ENCODE measurements around the gene KRT33B. TPM values are rescaled to one million over a fixed set of nuclear protein-coding genes. Genes with fewer than 3 reads are reported as not detected.

KRT33B gene
- not detected for total RNA-seq

DNA sequence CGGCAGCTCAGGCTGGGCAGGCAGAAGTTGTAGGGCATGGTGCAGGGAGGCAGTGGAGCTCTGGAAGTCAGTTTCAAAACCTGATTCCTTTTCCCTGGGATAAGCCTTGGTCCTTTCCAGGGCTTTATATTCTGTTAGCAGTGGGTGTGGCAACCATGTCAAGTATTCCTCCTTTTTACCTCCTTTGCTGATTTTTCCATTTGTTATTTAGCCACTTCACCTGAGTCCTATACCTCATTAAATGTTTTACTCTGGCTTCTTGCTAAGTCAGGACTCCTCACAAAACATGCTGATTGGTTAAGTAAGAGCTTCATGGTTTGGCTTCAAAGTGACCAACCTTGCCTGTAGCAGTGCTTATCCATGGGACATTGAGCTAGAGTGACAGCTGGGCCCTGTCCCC is at the start of gene KRT33B:
Gene KRT33B, minus strand, starts transcription at position 101 of the 400 bp plus-strand sequence. Its CDS starts 63 bp downstream, at position 38.
- H3K9me3 Mint-ChIP-seq = peaks cover 5% of the 10 kb centered on the region in 2 donors
- no peak for ATAC-seq (replicated peaks in 1 of 2)
- H3K4me1 Mint-ChIP-seq (ENCODE audit: low read depth) = peaks cover 1% of the 10 kb centered on the region

DNA sequence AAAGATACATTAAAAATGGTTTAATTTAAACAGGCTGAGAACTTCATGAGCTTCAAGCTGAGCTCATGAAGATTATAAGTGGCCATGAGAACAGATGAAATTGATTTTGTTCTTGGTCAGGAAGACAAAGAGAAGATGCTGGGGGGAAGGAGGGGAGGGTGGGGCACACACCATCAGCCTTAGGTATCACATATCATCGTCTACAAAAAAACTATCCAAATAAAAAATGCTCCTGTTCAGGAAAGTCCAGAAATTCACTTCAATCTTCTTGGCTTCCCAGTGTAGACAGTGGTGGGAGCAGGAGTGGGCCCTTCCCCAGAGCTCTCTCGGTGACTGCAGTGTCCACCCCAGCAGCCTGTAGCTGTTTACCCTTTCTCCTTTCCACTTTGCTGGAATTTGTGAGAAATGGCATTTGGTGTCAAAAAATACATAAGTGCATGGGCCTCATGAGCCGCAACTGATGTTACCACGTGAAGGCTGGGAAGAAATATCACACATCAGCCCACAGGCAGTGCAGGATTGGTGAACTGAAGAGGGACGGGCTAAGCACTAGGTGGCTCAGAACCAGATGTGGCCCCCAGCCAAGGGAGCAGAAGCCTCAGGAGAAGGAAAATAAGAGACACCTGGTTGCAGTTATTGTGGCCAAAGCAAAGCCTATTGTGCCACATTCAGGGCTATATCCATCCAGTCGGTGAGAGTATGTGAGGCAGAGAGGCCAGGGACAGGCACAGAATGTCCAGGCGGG is 48.7 kb upstream of the KRT33B start:
- ATAC-seq (replicated peaks in 1 of 2) (no peak), DNase-seq (no peak)
- Mint-ChIP-seq H3K4me3 (no peak overlapping the region), H3K4me1 (ENCODE audit: low read depth) (no peaks in the 10 kb centered on the region), H3K36me3 (ENCODE audit: insufficient read depth in 2 of 2) (no peaks in the 10 kb centered on the region), H3K9me3 (no peaks in the 10 kb centered on the region), H3K27me3 (ENCODE audit: low read depth) (no peaks in the 10 kb centered on the region), H3K27ac (no peak overlapping the region)

More for the DNA sequence above, at the start of gene KRT33B:
- Mint-ChIP-seq H3K36me3 (ENCODE audit: insufficient read depth in 2 of 2) (no peaks in the 10 kb centered on the region), H3K27ac (no peak within 1 kb of the TSS), H3K27me3 (ENCODE audit: low read depth) (no peaks in the 10 kb centered on the region), H3K4me3 (no peak within 1 kb of the TSS)
- DNase-seq = no peak

DNA sequence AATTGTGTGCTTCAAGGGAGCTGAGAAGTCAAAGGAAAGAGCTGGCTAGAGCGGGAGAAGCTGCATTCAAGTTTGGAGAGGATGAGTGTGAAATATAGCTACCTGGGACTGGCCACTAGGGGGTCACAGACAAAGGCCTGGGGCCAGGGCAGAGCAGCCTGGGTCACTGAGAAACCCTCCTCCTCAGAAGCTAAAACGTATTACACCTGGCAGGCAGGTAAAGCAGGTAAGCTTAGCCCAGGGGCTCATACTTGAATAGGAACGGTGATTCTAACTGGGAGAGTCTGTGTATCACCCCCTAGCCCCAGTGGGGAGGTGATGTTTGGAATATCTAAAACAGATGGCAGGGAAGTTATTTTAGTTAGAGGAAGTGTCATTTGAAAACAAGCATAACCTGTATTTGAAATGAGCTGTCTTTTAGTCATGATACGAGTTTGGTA is 48.0 kb upstream of the KRT33B start:
- H3K27ac Mint-ChIP-seq = no peak overlapping the region
- DNase-seq (no peak), ATAC-seq (replicated peaks in 1 of 2) (peak in 1 of 2 donors; percentile 43)
- no peaks in the 10 kb centered on the region for H3K36me3 Mint-ChIP-seq (ENCODE audit: insufficient read depth in 2 of 2)
- no peak overlapping the region for H3K4me3 Mint-ChIP-seq
- H3K4me1 Mint-ChIP-seq (ENCODE audit: low read depth) = no peaks in the 10 kb centered on the region
- H3K9me3 Mint-ChIP-seq = no peaks in the 10 kb centered on the region
- H3K27me3 Mint-ChIP-seq (ENCODE audit: low read depth) = no peaks in the 10 kb centered on the region

DNA sequence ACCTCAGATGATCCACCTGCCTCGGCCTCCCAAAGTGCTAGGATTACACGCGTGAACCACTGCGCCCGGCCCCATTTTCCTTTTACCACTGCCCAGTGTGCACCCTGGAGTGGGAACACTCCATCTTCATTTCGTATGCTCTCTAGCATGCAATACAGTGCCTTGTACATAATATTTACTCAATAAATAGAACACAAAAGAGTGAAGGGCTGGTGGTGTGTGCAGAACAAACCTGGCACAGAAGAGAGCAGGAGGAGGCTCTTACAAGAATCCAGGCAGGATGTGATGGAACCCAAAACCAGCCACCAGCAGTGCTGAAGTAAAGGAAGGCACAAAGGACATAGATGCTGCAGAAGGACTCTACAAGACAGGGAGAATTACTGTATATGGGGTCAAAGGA is 47.5 kb upstream of the KRT33B start:
- H3K27ac Mint-ChIP-seq = no peak overlapping the region
- H3K27me3 Mint-ChIP-seq (ENCODE audit: low read depth) = no peaks in the 10 kb centered on the region
- DNase-seq (no peak), ATAC-seq (replicated peaks in 1 of 2) (no peak)
- no peaks in the 10 kb centered on the region for H3K9me3 Mint-ChIP-seq
- no peak overlapping the region for H3K4me3 Mint-ChIP-seq
- H3K36me3 Mint-ChIP-seq (ENCODE audit: insufficient read depth in 2 of 2) = no peaks in the 10 kb centered on the region
- H3K4me1 Mint-ChIP-seq (ENCODE audit: low read depth) = no peaks in the 10 kb centered on the region

DNA sequence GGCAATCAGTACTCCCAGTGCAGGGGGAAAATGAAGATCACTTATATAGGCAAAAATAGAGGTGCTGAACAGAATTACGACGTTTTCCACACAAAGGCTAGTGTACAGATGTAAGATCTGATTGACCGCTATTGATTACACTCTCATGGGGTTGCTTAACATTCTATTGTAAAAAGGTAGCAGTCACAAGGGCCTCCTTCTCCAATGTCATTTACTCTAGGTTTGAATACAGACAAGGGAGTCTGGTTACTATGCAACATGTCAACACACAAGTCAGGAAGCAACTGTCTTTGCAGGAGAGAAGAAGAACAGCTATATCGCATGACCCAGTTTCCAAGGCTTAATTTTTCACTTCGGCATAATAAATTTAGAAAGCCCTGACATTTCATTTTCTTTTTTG is 46.9 kb upstream of the KRT33B start:
- ATAC-seq (replicated peaks in 1 of 2) (no peak), DNase-seq (no peak)
- H3K27ac Mint-ChIP-seq = no peak overlapping the region
- H3K4me1 Mint-ChIP-seq (ENCODE audit: low read depth) = no peaks in the 10 kb centered on the region
- H3K9me3 Mint-ChIP-seq = no peaks in the 10 kb centered on the region
- no peaks in the 10 kb centered on the region for H3K36me3 Mint-ChIP-seq (ENCODE audit: insufficient read depth in 2 of 2)
- H3K4me3 Mint-ChIP-seq = no peak overlapping the region
- no peaks in the 10 kb centered on the region for H3K27me3 Mint-ChIP-seq (ENCODE audit: low read depth)

DNA sequence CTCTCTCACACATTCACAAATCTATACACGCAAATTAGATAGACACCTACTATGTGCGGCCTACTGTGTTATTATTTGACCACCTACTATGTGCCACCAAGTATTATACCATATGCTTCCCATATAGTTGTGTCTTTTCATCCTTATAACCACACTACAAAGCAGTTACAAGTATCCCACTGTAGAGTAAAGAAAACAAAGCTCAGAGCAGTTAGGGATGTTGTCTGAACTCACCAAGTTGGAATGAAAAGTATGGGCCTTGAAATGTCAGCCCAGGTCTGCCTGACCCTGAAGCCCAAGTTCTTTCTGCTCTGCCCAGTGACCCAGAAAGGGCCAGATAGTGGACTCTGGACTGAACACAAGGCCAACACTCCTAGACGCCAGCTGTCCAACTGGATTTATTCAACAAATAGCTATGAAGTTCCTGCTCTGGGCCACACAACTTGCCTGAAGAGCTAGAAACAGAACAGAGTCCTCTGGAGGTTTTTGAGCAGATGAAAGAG is 46.3 kb upstream of the KRT33B start:
- Mint-ChIP-seq H3K27me3 (ENCODE audit: low read depth) (no peaks in the 10 kb centered on the region), H3K4me3 (no peak overlapping the region), H3K27ac (no peak overlapping the region), H3K4me1 (ENCODE audit: low read depth) (no peaks in the 10 kb centered on the region), H3K9me3 (no peaks in the 10 kb centered on the region), H3K36me3 (ENCODE audit: insufficient read depth in 2 of 2) (no peaks in the 10 kb centered on the region)
- DNase-seq = no peak
- ATAC-seq (replicated peaks in 1 of 2) = no peak

DNA sequence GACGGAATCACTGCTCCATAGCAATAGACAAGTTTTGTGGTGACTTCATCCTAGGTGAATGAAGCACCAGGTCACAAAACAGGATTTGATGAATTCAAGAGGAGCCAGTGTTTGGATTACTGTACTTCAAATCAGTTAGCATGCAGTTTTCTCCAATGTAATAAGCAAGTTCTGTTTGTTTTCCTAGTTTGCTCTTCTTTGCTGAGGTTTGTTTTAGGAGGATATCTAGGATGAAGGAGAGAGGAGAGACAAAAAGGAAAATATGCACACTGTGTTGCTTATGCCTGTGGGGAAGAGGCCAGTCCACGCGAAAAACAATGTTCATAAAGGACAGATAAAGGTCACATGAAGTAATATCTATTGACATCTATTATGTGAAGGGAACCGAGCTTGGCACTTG is 45.8 kb upstream of the KRT33B start:
- Mint-ChIP-seq H3K27me3 (ENCODE audit: low read depth) (no peaks in the 10 kb centered on the region), H3K9me3 (no peaks in the 10 kb centered on the region), H3K36me3 (ENCODE audit: insufficient read depth in 2 of 2) (no peaks in the 10 kb centered on the region), H3K4me1 (ENCODE audit: low read depth) (no peaks in the 10 kb centered on the region), H3K27ac (no peak overlapping the region), H3K4me3 (no peak overlapping the region)
- DNase-seq (no peak), ATAC-seq (replicated peaks in 1 of 2) (no peak)

DNA sequence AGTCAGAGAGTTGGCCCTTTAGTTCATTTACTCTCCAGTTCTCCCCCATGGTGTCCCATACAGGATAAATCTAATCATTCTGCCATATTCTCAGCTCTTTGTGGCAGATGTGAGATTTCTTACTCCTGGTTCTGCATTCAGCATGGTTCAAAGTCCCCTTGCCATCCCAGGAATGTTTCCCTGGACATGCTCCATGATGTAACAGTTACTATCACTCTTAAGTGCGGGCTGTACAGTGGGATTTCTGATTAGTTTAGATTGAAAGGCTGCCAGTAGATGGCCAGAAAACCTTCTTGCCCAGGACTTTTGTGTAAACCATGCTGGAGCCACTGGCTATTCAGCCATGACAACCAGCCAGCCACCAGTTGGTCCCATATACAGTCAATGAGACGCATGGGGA is 44.4 kb upstream of the KRT33B start:
- Mint-ChIP-seq H3K9me3 (no peaks in the 10 kb centered on the region), H3K27me3 (ENCODE audit: low read depth) (no peaks in the 10 kb centered on the region), H3K27ac (no peak overlapping the region), H3K36me3 (ENCODE audit: insufficient read depth in 2 of 2) (no peaks in the 10 kb centered on the region), H3K4me3 (no peak overlapping the region), H3K4me1 (ENCODE audit: low read depth) (peaks cover 2% of the 10 kb centered on the region)
- ATAC-seq (replicated peaks in 1 of 2) (no peak), DNase-seq (no peak)

DNA sequence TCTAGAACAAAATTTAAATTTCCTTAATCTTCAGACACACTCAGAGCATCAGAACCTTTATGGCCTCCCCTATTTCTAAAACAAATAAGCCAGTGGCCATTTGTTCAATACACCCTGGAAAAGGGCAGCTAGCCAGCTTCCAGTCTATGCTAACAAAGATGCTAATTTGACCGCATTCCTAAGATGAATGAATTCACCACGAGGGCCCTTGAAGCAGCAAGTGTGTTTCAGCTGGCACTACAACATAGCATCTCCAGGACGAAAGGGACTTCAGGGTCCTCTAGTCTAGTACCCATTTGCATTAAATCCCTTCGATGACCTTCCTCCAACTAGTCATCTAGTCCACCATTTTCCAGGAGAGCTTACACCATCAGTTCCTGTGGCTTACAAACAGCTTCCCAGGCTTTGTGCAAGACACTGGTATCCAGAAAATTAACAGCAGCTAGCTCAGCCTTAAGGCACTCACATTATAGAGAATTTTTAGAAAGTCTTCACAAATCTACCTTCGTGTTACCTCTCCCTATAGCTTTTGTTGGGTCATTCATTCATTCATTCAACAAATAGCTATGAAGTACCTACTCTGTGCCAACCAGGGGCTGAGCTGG is 43.8 kb upstream of the KRT33B start:
- Mint-ChIP-seq H3K4me1 (ENCODE audit: low read depth) (peaks cover 7% of the 10 kb centered on the region), H3K36me3 (ENCODE audit: insufficient read depth in 2 of 2) (no peaks in the 10 kb centered on the region), H3K27ac (no peak overlapping the region), H3K9me3 (no peaks in the 10 kb centered on the region), H3K4me3 (no peak overlapping the region), H3K27me3 (ENCODE audit: low read depth) (no peaks in the 10 kb centered on the region)
- DNase-seq (no peak), ATAC-seq (replicated peaks in 1 of 2) (no peak)

DNA sequence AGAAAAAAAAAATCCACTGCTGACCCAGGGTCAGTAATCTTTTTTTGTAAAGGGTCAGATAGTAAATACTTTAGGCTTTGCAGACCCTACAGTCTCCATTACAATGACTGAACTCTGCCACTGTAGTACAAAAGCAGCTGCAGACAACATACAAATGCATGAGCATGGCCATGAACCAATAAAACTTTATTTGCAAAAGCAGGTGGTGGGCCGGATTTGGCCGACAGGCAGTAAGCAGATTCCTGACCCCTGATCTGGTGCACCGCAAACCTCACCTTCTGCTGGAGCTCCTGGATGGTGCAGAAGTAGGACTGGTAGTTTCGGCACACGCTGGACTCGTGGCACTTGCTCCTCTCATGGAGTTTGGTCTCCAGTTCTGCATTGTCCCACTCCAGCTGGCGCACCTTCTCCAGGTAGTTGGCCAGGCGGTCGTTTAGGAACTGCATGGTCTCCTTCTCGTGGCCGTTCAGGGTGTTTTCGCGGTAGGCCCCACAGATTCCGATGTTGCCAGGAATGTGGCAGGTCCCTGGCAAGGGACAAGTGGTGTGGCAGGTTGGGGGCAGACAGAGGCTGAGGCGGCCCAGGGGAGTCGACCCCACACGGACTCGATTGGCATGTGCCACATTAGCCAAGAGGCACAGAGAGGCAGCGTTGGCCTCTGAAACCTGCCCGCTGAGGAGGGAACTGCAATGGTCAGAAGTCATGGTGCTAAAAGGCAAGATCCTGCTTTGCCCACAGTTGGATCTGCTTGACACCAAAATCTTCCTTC is 41.6 kb upstream of the KRT33B start:
- no peaks in the 10 kb centered on the region for H3K9me3 Mint-ChIP-seq

DNA sequence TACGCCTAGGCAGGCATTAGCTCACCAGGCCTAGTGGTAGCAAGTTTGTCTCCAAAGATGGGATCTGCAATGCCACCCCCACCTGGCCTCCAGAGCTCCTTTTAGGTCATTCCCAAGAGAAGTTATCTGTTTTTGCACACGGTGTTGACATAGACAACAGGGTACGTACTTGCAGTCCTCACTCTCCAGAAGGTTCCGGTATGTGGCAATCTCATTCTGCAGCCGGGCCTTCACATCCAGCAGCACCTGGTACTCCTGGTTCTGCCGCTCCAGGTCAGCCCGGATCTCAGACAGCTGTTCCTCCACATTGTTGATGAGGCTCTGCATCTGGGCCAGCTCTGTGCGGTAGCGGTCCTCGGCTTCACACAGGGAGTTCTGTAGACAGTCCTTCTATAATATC is 37.6 kb upstream of the KRT33B start:
- Mint-ChIP-seq H3K36me3 (ENCODE audit: insufficient read depth in 2 of 2) (no peaks in the 10 kb centered on the region), H3K27ac (no peak overlapping the region), H3K9me3 (no peaks in the 10 kb centered on the region), H3K4me1 (ENCODE audit: low read depth) (peaks cover 50% of the 10 kb centered on the region), H3K4me3 (no peak overlapping the region), H3K27me3 (ENCODE audit: low read depth) (no peaks in the 10 kb centered on the region)
- DNase-seq = no peak
- ATAC-seq (replicated peaks in 1 of 2) = no peak

More for the DNA sequence above, 41.6 kb upstream of the KRT33B start:
- no peak for DNase-seq
- Mint-ChIP-seq H3K27ac (no peak overlapping the region), H3K4me1 (ENCODE audit: low read depth) (peaks cover 10% of the 10 kb centered on the region), H3K36me3 (ENCODE audit: insufficient read depth in 2 of 2) (no peaks in the 10 kb centered on the region), H3K4me3 (no peak overlapping the region), H3K27me3 (ENCODE audit: low read depth) (no peaks in the 10 kb centered on the region)
- no peak for ATAC-seq (replicated peaks in 1 of 2)

DNA sequence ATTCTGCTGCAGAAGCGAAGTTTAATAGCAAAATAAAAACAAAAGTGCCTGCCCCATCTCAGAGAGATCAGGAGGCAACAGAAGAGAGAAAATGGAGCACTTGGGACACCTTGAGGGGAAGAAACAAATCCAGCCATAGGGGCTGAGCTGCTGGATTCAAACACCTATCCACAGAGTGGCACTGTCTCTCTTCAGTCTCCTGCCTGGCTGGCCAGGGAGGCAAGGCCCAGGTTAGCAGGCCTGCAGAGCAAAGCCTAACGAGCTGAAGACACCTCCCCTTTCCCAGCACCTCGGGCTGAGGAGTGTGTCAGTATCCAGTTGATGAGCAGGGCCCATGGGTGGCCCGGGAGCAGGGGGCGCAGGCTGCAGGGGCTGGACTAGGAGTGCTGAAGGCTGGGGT is 36.6 kb upstream of the KRT33B start:
- H3K9me3 Mint-ChIP-seq = no peaks in the 10 kb centered on the region
- H3K4me3 Mint-ChIP-seq = no peak overlapping the region
- ATAC-seq (replicated peaks in 1 of 2) (no peak), DNase-seq (no peak)
- H3K27ac Mint-ChIP-seq = no peak overlapping the region
- no peaks in the 10 kb centered on the region for H3K36me3 Mint-ChIP-seq (ENCODE audit: insufficient read depth in 2 of 2)
- peaks cover 51% of the 10 kb centered on the region for H3K4me1 Mint-ChIP-seq (ENCODE audit: low read depth)
- no peaks in the 10 kb centered on the region for H3K27me3 Mint-ChIP-seq (ENCODE audit: low read depth)

DNA sequence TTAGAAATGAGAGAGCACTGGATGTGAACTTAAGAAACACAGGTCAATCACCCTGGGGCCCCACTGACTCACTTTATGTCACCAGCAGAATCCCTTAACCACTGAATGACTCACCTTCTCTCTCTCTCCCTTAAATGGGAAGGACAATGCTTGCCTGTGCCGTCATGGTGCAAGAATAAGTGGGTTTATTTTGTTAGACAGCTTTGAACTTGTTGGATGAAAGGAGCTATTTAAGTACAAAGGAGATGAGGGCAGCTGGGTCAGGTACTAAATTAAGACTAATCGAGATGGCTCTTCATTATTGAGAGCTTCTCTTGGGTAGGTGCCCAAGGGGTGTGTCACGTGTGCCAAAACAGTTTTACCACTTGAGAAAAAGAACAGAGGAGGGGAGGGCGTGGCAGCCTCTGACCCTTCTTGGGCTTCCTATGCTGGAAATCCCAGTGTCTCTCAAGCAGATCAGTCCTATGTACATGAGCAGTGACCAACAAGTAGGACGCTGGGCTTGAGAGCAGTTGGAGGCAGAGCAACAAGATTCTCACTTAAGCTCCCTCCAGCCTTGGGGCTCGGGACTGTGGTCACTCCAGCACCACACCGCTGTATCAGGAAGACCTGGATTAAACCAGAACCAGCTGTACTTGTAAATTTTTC is 34.5 kb upstream of the KRT33B start:
- peak overlapping the region; percentile 61 to 72 for H3K4me3 Mint-ChIP-seq
- H3K27ac Mint-ChIP-seq = peak overlapping the region; percentile 62
- DNase-seq (peak; percentile 65 to 75), ATAC-seq (replicated peaks in 1 of 2) (peak; percentile 90 to 91)
- H3K27me3 Mint-ChIP-seq (ENCODE audit: low read depth) = peaks cover 6% of the 10 kb centered on the region
- H3K4me1 Mint-ChIP-seq (ENCODE audit: low read depth) = peaks cover 51% of the 10 kb centered on the region
- H3K36me3 Mint-ChIP-seq (ENCODE audit: insufficient read depth in 2 of 2) = no peaks in the 10 kb centered on the region
- H3K9me3 Mint-ChIP-seq = no peaks in the 10 kb centered on the region
